Endothelial cell of umbilical vein (primary cell): ENCODE measurements around the gene AGAP3. TPM values are rescaled to one million over a fixed set of nuclear protein-coding genes. Genes with fewer than 3 reads are reported as not detected.

ENCODE experiments used
- BruUV-seq: library from RNA; stranded (reverse); fragments of 400-500 nt; replicated peaks from 2 replicates; lab custom pipeline; 2021; lab: Mats Ljungman, UMichigan
- CTCF ChIA-PET: fragments of 300-600, 350-600 bp; sonication (Branson Sonifier 250); formaldehyde crosslinking; loops from one replicate; lab custom pipeline; 2021; ENCODE audit warnings: antibody characterized with exemption, inconsistent platforms; lab: Charles Lee
- POLR2A ChIA-PET: fragments of 300-600, 350-600 bp; sonication (Branson Sonifier 250); formaldehyde crosslinking; loops from one replicate; lab custom pipeline; 2021; ENCODE audit warnings: antibody characterized with exemption, inconsistent platforms; lab: Charles Lee
- DNase-seq: peaks from one replicate; pipeline ENCODE4 v3.0.0-alpha.2; 2011; ENCODE audit warnings: low read depth, low spot score
- FAIRE-seq: peaks from 2 replicates; lab custom pipeline; 2011; peaks lifted over from hg19 to GRCh38; lab: Jason Lieb, UNC
- H2AFZ ChIP-seq: 2 replicates; pipeline ENCODE4 v1.6.0; 2012; ENCODE audit warnings: low read depth, low read length, control low read depth, inconsistent platforms
- H3K27ac ChIP-seq: 2 replicates; pipeline ENCODE4 v1.5.1; 2011; ENCODE audit warnings: low read depth, mild to moderate bottlenecking, control low read depth, low read length, moderate library complexity; ENCODE audit not compliant: insufficient read depth
- H3K27me3 ChIP-seq, 2 experiments: 2 replicates each; pipeline versions ENCODE4 v1.6.0 to v1.6.1; 2011; ENCODE audit warnings: low read length in 2 of 2, mixed read lengths in 1 of 2; ENCODE audit not compliant: control insufficient read depth in 2 of 2, insufficient read depth in 2 of 2
- H3K36me3 ChIP-seq, 2 experiments: 2 replicates in 1 of 2; 3 replicates in 1 of 2; pipeline ENCODE4 v1.5.1; 2011; ENCODE audit warnings: low read length in 2 of 2, mild to moderate bottlenecking in 1 of 2, moderate library complexity in 1 of 2; ENCODE audit not compliant: control insufficient read depth in 2 of 2, insufficient read depth in 2 of 2; ENCODE audit errors: extremely low read depth in 1 of 2
- H3K4me1 ChIP-seq: 3 replicates; pipeline ENCODE4 v1.5.1; 2011; ENCODE audit warnings: mild to moderate bottlenecking, low read length; ENCODE audit not compliant: control insufficient read depth, insufficient read depth; ENCODE audit errors: extremely low read depth
- H3K4me2 ChIP-seq: 2 replicates; pipeline ENCODE4 v1.6.1; 2011; ENCODE audit warnings: low read length, control low read depth, mixed read lengths; ENCODE audit not compliant: insufficient read depth
- H3K4me3 ChIP-seq, 3 experiments: fragments of 200-600 bp in 1 of 3; sonication (generic), shearing (Covaris generic) in 1 of 3; replicated peaks in 1 of 3; 2 replicates each; pipeline ENCODE4 v1.5.1; 2011 to 2016; ENCODE audit warnings: control low read depth in 3 of 3, low read length in 3 of 3, mild to moderate bottlenecking in 2 of 3, inconsistent platforms in 1 of 3, low read depth in 1 of 3, moderate library complexity in 1 of 3; ENCODE audit not compliant: insufficient read depth in 1 of 3
- H3K79me2 ChIP-seq: 2 replicates; pipeline ENCODE4 v1.6.0; 2012; ENCODE audit warnings: low read length, inconsistent platforms; ENCODE audit not compliant: control insufficient read depth, insufficient read depth
- H3K9ac ChIP-seq: replicated peaks from 2 replicates; pipeline ENCODE3; 2011; ENCODE audit warnings: low read length, control low read depth; ENCODE audit not compliant: insufficient read depth; ENCODE audit errors: extremely low read depth
- H3K9me1 ChIP-seq: replicated peaks from 3 replicates; pipeline ENCODE4 v1.6.0; 2011; ENCODE audit warnings: mild to moderate bottlenecking, low read length; ENCODE audit not compliant: control insufficient read depth, insufficient read depth; ENCODE audit errors: extremely low read depth
- H3K9me3 ChIP-seq: replicated peaks from 2 replicates; pipeline ENCODE4 v1.5.1; 2012; ENCODE audit warnings: low read length, inconsistent platforms; ENCODE audit not compliant: control insufficient read depth, insufficient read depth
- H4K20me1 ChIP-seq: replicated peaks from 2 replicates; pipeline ENCODE3; 2011; ENCODE audit warnings: mild to moderate bottlenecking, low read length; ENCODE audit not compliant: control insufficient read depth, insufficient read depth; ENCODE audit errors: extremely low read depth
- EZH2 ChIP-seq: IDR thresholded peaks from 2 replicates; pipeline ENCODE4 v1.6.1; 2012; ENCODE audit warnings: borderline replicate concordance, low read depth, mild to moderate bottlenecking, moderate library complexity, low read length, inconsistent platforms; ENCODE audit not compliant: severe bottlenecking
- FOS ChIP-seq: IDR thresholded peaks from 2 replicates; pipeline ENCODE4 v1.6.1; 2011; ENCODE audit warnings: mild to moderate bottlenecking, low read length, moderate library complexity, borderline replicate concordance; ENCODE audit not compliant: insufficient read depth
- GATA2 ChIP-seq: IDR thresholded peaks from 2 replicates; pipeline ENCODE4 v1.7.0; 2011; ENCODE audit warnings: low read depth, mild to moderate bottlenecking, moderate library complexity, mixed read lengths, low read length; ENCODE audit not compliant: insufficient read length, insufficient read depth
- JUN ChIP-seq: IDR thresholded peaks from 2 replicates; pipeline ENCODE4 v1.6.1; 2011; ENCODE audit warnings: borderline replicate concordance, low read depth; ENCODE audit not compliant: insufficient read length, insufficient read depth
- MAX ChIP-seq: IDR thresholded peaks from 2 replicates; pipeline ENCODE4 v1.6.1; 2011; ENCODE audit not compliant: insufficient read depth, insufficient read length
- MYC ChIP-seq: IDR thresholded peaks from one replicate; pipeline ENCODE4 v1.6.1; 2011; ENCODE audit warnings: mild to moderate bottlenecking, low read depth, low read length
- POLR2A ChIP-seq: IDR thresholded peaks from 2 replicates; pipeline ENCODE4 v1.6.1; 2012; ENCODE audit warnings: low read depth, mild to moderate bottlenecking, control low read depth, low read length
- POLR2AphosphoS5 ChIP-seq: IDR thresholded peaks from 2 replicates; pipeline ENCODE4 v1.6.1; 2012; ENCODE audit warnings: low read depth, mild to moderate bottlenecking, control low read depth, low read length, moderate library complexity; ENCODE audit not compliant: insufficient read depth
- dilution Hi-C: fragments of 300-500 bp; cut with MboI; formaldehyde crosslinking; loops from one replicate; pipeline ENCODE4 v1.15.0; 2019; ENCODE audit warnings: low sequenced_read_pairs; ENCODE audit not compliant: extremely low pct_ligation_motif_present
- intact Hi-C: fragments of 100-400 bp; cut with micrococcal nuclease; formaldehyde crosslinking; loops from one replicate; pipeline ENCODE4 v1.10.0; 2022
- polyA plus RNA-seq, 4 experiments: library from polyadenylated mRNA; depleted of rRNA in 3 of 4; stranded (reverse) in 3 of 4; unstranded in 1 of 4; fragments of >200 nt; gene quantifications; 2 replicates each; pipeline versions ENCODE4 v1.2.1 to v1.2.3, GENCODE V29; 2011 to 2012; ENCODE audit warnings: missing spikeins in 1 of 4
- total RNA-seq: library from RNA; stranded (reverse); gene quantifications from 2 replicates; pipeline ENCODE4 v1.2.3, GENCODE V29; 2021
- TF ChIP-seq, protein P1 (sequence below), 2 donors: IDR thresholded peaks; 1 replicate in 1 of 2; 2 replicates in 1 of 2; pipeline ENCODE4 v1.5.1; 2011; ENCODE audit warnings: low read length in 2 of 2, mild to moderate bottlenecking in 2 of 2, moderate library complexity in 2 of 2, control low read depth in 1 of 2, inconsistent platforms in 1 of 2, low read depth in 1 of 2; ENCODE audit not compliant: insufficient read depth in 1 of 2; ENCODE audit errors: extremely low read depth in 1 of 2

The AGAP3 gene
- total and polyA plus RNA-seq, 2 donors (not counting 3 experiments of a cell fraction or from before 2014, with no cell fraction given) = 171 to 174 TPM

DNA sequence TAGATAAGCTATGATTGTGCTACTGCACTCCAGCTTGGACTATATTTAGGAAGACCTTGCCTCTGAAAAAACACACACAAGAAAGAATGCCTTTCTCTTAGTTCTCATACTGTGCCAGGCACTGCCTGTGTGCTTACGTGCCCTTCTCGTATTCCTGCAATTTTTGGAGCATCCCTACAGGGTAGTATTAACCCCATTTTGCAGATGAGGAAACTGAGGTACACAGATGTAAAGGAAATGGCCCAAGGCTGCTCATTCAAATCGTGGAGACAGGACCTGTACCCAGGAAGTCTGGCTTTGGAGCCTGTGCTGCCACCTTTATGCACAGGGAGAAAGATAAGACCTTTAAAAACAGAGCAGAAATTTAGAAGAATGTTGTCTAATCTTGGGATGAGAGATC is 16.7 kb downstream of the AGAP3 start:
- ChIA-PET POLR2A (no interaction called here), CTCF (interaction anchor here (0.9 to 3.5 kb wide), 4 partner anchors 12 to 38 kb away, joined by 3 to 29 read pairs (median 6); no protein-coding TSS in a partner anchor)
- H3K9ac ChIP-seq = no peak overlapping the region
- H3K4me3 ChIP-seq = no peak overlapping the region
- no peaks in the 10 kb centered on the region for H3K9me1 ChIP-seq
- TF ChIP-seq MYC (no peak), MAX (no peak), POLR2A (no peak), GATA2 (no peak), POLR2AphosphoS5 (no peak), JUN (no peak), FOS (no peak), EZH2 (no peak)
- TF ChIP-seq, protein P1, sequence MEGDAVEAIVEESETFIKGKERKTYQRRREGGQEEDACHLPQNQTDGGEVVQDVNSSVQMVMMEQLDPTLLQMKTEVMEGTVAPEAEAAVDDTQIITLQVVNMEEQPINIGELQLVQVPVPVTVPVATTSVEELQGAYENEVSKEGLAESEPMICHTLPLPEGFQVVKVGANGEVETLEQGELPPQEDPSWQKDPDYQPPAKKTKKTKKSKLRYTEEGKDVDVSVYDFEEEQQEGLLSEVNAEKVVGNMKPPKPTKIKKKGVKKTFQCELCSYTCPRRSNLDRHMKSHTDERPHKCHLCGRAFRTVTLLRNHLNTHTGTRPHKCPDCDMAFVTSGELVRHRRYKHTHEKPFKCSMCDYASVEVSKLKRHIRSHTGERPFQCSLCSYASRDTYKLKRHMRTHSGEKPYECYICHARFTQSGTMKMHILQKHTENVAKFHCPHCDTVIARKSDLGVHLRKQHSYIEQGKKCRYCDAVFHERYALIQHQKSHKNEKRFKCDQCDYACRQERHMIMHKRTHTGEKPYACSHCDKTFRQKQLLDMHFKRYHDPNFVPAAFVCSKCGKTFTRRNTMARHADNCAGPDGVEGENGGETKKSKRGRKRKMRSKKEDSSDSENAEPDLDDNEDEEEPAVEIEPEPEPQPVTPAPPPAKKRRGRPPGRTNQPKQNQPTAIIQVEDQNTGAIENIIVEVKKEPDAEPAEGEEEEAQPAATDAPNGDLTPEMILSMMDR (IDR thresholded peaks at IDR 0.05; ENCODE audit: extremely low read depth in 1 of 2, insufficient read depth in 1 of 2, low read depth in 1 of 2, low read length in 2 of 2) = no peak
- H4K20me1 ChIP-seq = no peaks in the 10 kb centered on the region
- H3K27ac ChIP-seq = no peak overlapping the region
- DNase-seq (no peak), FAIRE-seq (no peak)
- peaks cover 84% of the 10 kb centered on the region for H3K79me2 ChIP-seq
- dilution Hi-C loops = no loop called here
- H3K27me3 ChIP-seq = no peaks in the 10 kb centered on the region
- H2AFZ ChIP-seq = no peak overlapping the region
- BruUV-seq = no TSS peak
- peaks cover 17% of the 10 kb centered on the region for H3K4me1 ChIP-seq
- H3K4me2 ChIP-seq = no peak overlapping the region
- intact Hi-C loops = no loop called here
- H3K36me3 ChIP-seq = peaks cover 0 to 1% of the 10 kb centered on the region in 2 experiments
- H3K9me3 ChIP-seq = no peaks in the 10 kb centered on the region
